Measurements from ENCODE around the gene OSER1. TPM values are rescaled to one million over a fixed set of nuclear protein-coding genes. Genes with fewer than 3 reads are reported as not detected.

Gene OSER1
- polyA plus RNA-seq, 3 donors from 2014 or later, result 37.9 to 61.4 (median 55.1) TPM

- peaks cover 0 to 4% (median 0%) of the 10 kb centered on the region in 3 donors for H3K36me3 Mint-ChIP-seq
- no peak for DNase-seq
- no peak overlapping the region for H3K4me3 Mint-ChIP-seq
- H3K27ac Mint-ChIP-seq, result no peak overlapping the region
- H3K27me3 Mint-ChIP-seq (ENCODE audit: low read depth in 3 of 3), result peaks cover 15 to 26% (median 17%) of the 10 kb centered on the region in 3 donors
- peaks cover 0 to 4% of the 10 kb centered on the region in 2 donors for H3K4me1 Mint-ChIP-seq
- no peaks in the 10 kb centered on the region for H3K9me3 Mint-ChIP-seq
Measured at GRCh38 chr20:44187772-44188709, 22.5 kb downstream of the OSER1 start.

GRCh38 chr20:44187054-44187771 lies 23.4 kb downstream of the OSER1 start, which contains the start of gene JPH2:
TSS of gene JPH2 (minus strand) at chr20:44187188. CDS start at chr20:44186705, 483 bp downstream.
- no peak within 1 kb of the TSS for H3K4me3 Mint-ChIP-seq
- H3K27ac Mint-ChIP-seq, result no peak within 1 kb of the TSS
- peaks cover 0 to 4% of the 10 kb centered on the region in 2 donors for H3K4me1 Mint-ChIP-seq
- peaks cover 0 to 4% (median 0%) of the 10 kb centered on the region in 3 donors for H3K36me3 Mint-ChIP-seq
- H3K9me3 Mint-ChIP-seq, result no peaks in the 10 kb centered on the region
- peaks cover 15 to 30% (median 17%) of the 10 kb centered on the region in 3 donors for H3K27me3 Mint-ChIP-seq (ENCODE audit: low read depth in 3 of 3)
- no peak for DNase-seq

DNA sequence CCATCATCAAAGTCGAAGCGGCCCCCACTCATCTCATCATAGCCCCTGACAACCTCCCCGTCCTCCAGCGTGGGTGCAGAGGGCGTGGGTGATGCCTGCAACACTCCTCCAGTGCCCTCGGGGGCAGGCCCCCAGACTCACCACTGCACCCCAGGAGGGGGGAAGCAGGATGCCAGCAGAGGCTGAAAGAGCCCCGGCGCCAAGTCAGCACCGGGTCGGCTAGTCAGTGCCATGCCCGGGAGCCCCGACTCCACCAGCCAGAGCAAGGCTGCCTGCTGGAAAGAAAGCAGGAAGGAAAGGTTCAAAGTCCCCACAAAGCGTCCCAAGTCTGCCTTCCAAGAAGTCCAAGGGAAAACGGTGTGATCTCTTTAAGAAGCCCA lies 23.9 kb downstream of the OSER1 start:
- no peak overlapping the region for H3K27ac Mint-ChIP-seq
- DNase-seq, result no peak
- H3K4me1 Mint-ChIP-seq, result peaks cover 0 to 4% of the 10 kb centered on the region in 2 donors
- peaks cover 0 to 4% (median 0%) of the 10 kb centered on the region in 3 donors for H3K36me3 Mint-ChIP-seq
- H3K9me3 Mint-ChIP-seq, result no peaks in the 10 kb centered on the region
- no peak overlapping the region for H3K4me3 Mint-ChIP-seq
- peaks cover 15 to 35% (median 17%) of the 10 kb centered on the region in 3 donors for H3K27me3 Mint-ChIP-seq (ENCODE audit: low read depth in 3 of 3)

GRCh38 chr20:44186201-44186600 lies 24.4 kb downstream of the OSER1 start:
- Mint-ChIP-seq H3K36me3 (peaks cover 0 to 4% (median 0%) of the 10 kb centered on the region in 3 donors), H3K4me1 (peaks cover 0 to 4% of the 10 kb centered on the region in 2 donors), H3K4me3 (no peak overlapping the region), H3K27ac (no peak overlapping the region), H3K9me3 (no peaks in the 10 kb centered on the region), H3K27me3 (ENCODE audit: low read depth in 3 of 3) (peaks cover 15 to 37% (median 18%) of the 10 kb centered on the region in 3 donors)
- DNase-seq, result no peak

- Mint-ChIP-seq H3K27me3 (ENCODE audit: low read depth in 3 of 3) (peaks cover 16 to 34% (median 18%) of the 10 kb centered on the region in 3 donors), H3K27ac (no peak overlapping the region), H3K4me1 (peaks cover 0 to 4% of the 10 kb centered on the region in 2 donors), H3K9me3 (no peaks in the 10 kb centered on the region), H3K4me3 (no peak overlapping the region), H3K36me3 (peaks cover 0 to 4% (median 0%) of the 10 kb centered on the region in 3 donors)
- no peak for DNase-seq
Measured at GRCh38 chr20:44185574-44185973, 25.0 kb downstream of the OSER1 start.

DNA sequence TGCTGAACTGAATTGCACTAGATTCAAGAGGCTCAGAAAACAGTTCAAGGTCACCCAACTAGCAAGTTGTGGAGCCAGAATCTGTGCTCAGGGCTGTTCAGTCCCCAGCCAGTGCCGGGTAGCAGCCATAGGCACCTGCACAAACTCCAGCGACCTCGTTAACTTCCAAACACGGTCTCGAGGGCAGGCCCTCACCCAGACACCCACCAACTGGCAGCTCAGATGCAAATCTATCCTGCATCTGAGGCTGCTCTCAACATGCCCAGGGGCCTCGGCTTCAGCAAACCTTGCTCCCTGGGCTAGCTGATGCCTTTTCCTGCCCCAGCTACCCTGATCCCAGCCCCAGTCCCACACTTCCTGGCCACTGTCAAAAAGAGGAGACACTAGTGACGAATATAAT lies 27.3 kb downstream of the OSER1 start:
- peaks cover 0 to 2% (median 0%) of the 10 kb centered on the region in 3 donors for H3K36me3 Mint-ChIP-seq
- DNase-seq, result no peak
- no peaks in the 10 kb centered on the region for H3K4me1 Mint-ChIP-seq
- H3K27ac Mint-ChIP-seq, result no peak overlapping the region
- no peaks in the 10 kb centered on the region for H3K9me3 Mint-ChIP-seq
- no peak overlapping the region for H3K4me3 Mint-ChIP-seq
- H3K27me3 Mint-ChIP-seq (ENCODE audit: low read depth in 3 of 3), result peaks cover 14 to 28% (median 20%) of the 10 kb centered on the region in 3 donors

- Mint-ChIP-seq H3K4me3 (no peak overlapping the region), H3K9me3 (no peaks in the 10 kb centered on the region), H3K36me3 (no peaks in the 10 kb centered on the region), H3K27ac (no peak overlapping the region), H3K27me3 (ENCODE audit: low read depth in 3 of 3) (peaks cover 12 to 25% (median 15%) of the 10 kb centered on the region in 3 donors), H3K4me1 (no peaks in the 10 kb centered on the region)
- no peak for DNase-seq
Measured at GRCh38 chr20:44182863-44183262, 27.7 kb downstream of the OSER1 start.

DNA sequence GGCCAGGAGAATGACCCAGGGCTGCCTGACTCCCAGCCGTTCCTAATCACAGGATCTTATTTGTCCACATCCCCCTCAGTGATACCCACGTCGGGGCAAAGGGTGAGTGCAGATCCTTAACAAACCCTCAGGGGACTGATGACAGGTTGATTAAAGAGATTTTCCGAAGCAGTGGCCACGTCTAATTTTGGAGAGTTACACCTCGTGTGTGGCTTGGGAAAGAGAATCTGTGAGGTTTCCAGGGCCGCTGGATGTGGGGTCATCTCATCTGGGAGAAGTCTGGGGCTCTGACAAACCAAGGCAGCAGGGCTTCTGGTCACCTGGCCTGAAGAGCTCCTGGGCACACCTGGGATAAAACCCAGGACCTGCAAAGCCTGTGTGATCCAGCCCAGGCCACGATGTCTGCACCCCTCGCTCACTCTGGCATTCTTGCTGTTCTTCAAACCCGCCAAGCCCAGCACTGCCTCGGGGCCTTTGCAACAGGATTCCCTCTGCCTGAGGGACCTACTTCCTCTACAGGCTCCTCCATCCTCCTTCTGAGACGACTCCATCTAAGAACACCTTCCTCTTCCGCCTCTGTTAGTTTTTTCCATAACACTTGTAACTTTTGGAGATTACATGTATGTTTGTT lies 28.3 kb downstream of the OSER1 start:
- Mint-ChIP-seq H3K4me3 (no peak overlapping the region), H3K4me1 (no peaks in the 10 kb centered on the region), H3K27me3 (ENCODE audit: low read depth in 3 of 3) (peaks cover 11 to 22% (median 13%) of the 10 kb centered on the region in 3 donors), H3K36me3 (no peaks in the 10 kb centered on the region), H3K9me3 (no peaks in the 10 kb centered on the region), H3K27ac (no peak overlapping the region)
- no peak for DNase-seq

DNA sequence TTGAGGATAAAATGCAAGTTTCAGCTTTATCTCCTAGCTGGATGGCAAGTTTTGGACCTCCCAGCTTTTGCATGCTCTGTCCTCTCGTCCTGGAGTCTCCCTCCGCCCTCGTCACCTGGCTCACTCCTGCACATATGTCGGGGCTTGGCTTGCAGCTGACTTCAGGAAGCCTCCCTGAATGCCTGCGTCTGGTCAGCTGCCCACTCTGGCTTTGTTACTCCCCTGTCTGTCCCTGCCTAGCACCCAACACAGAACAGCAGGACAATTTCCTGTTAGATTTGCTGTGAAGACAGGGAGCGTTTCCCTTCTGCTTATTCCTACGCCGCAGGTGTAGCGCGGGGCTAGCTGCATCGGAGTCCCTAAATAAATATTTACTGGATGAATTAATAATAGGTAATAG lies 29.0 kb downstream of the OSER1 start:
- DNase-seq, result no peak
- Mint-ChIP-seq H3K4me1 (no peaks in the 10 kb centered on the region), H3K27me3 (ENCODE audit: low read depth in 3 of 3) (peaks cover 11 to 22% (median 13%) of the 10 kb centered on the region in 3 donors), H3K36me3 (no peaks in the 10 kb centered on the region), H3K27ac (no peak overlapping the region), H3K9me3 (no peaks in the 10 kb centered on the region), H3K4me3 (no peak overlapping the region)

DNA sequence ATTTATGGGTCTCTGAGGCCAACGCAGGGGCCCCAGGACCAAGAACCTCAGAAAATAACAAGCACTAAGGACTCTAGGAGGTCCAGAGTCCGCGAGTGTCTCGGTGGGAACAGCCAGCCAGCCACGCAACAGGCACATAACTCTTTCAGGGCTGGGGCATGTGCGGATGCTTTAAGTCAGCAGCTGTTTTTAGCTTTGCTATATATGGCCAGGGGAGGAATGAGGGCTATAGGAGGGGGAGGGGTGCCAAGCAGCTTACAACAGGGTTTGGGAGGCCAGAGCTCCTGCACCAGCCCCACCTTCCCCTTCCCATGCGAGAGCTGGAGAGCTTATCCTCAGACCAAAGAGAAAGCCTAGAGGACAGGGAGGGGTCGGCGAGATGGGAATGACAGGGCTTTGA lies 29.8 kb downstream of the OSER1 start:
- Mint-ChIP-seq H3K27ac (no peak overlapping the region), H3K36me3 (no peaks in the 10 kb centered on the region), H3K4me1 (no peaks in the 10 kb centered on the region), H3K4me3 (no peak overlapping the region), H3K27me3 (ENCODE audit: low read depth in 3 of 3) (peaks cover 9 to 18% (median 10%) of the 10 kb centered on the region in 3 donors), H3K9me3 (no peaks in the 10 kb centered on the region)
- DNase-seq, result no peak

DNA sequence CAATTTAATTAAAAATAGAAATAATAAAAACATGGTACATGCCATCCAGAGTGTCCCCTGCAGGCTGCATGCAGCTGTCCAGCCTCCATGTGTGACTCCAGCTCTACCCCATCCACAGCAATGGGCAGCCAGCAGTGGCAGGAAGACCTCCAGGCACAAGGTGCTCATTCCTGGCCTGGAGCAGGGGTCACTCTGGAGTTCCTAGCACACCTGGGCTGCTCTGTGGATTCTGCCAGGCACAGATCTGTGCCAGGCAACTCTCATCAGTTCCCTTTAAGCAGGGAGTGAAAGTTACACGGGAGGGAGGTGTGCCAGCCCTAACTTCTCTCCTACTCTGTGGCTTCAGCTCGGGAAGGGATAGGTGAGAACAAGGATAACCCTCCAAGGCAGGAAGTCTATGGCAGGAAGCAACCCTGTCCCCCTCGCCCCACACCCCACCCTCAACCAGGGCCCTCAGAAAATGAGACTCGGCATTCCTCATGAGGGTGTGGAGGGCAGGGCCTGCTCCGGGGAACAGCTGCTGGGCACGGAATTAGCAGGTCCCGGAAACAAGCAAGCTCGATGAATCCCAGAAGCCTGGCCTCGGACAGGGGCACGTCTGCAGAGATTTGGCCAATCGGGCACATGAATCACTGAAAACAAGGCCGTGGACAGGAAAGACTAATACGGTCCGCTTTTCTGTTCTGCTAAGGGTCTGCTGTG lies 33.6 kb downstream of the OSER1 start:
- H3K4me1 Mint-ChIP-seq, result no peaks in the 10 kb centered on the region
- no peak for DNase-seq
- H3K4me3 Mint-ChIP-seq, result no peak overlapping the region
- no peaks in the 10 kb centered on the region for H3K9me3 Mint-ChIP-seq
- H3K27me3 Mint-ChIP-seq (ENCODE audit: low read depth in 3 of 3), result peaks cover 5 to 15% (median 9%) of the 10 kb centered on the region in 3 donors
- H3K36me3 Mint-ChIP-seq, result no peaks in the 10 kb centered on the region
- no peak overlapping the region for H3K27ac Mint-ChIP-seq

- no peak overlapping the region for H3K4me3 Mint-ChIP-seq
- H3K27me3 Mint-ChIP-seq (ENCODE audit: low read depth in 3 of 3), result peaks cover 10 to 13% (median 12%) of the 10 kb centered on the region in 3 donors
- no peaks in the 10 kb centered on the region for H3K36me3 Mint-ChIP-seq
- H3K27ac Mint-ChIP-seq, result no peak overlapping the region
- no peaks in the 10 kb centered on the region for H3K4me1 Mint-ChIP-seq
- no peaks in the 10 kb centered on the region for H3K9me3 Mint-ChIP-seq
- no peak for DNase-seq
Measured at GRCh38 chr20:44174996-44175765, 35.4 kb downstream of the OSER1 start.
